ENCODE measurements around the gene TCF20. TPM values are rescaled to one million over a fixed set of nuclear protein-coding genes. Genes with fewer than 3 reads are reported as not detected.

The TCF20 gene
- polyA plus RNA-seq, 4 donors, result 25.2 to 27.9 (median 26.6) TPM

DNA sequence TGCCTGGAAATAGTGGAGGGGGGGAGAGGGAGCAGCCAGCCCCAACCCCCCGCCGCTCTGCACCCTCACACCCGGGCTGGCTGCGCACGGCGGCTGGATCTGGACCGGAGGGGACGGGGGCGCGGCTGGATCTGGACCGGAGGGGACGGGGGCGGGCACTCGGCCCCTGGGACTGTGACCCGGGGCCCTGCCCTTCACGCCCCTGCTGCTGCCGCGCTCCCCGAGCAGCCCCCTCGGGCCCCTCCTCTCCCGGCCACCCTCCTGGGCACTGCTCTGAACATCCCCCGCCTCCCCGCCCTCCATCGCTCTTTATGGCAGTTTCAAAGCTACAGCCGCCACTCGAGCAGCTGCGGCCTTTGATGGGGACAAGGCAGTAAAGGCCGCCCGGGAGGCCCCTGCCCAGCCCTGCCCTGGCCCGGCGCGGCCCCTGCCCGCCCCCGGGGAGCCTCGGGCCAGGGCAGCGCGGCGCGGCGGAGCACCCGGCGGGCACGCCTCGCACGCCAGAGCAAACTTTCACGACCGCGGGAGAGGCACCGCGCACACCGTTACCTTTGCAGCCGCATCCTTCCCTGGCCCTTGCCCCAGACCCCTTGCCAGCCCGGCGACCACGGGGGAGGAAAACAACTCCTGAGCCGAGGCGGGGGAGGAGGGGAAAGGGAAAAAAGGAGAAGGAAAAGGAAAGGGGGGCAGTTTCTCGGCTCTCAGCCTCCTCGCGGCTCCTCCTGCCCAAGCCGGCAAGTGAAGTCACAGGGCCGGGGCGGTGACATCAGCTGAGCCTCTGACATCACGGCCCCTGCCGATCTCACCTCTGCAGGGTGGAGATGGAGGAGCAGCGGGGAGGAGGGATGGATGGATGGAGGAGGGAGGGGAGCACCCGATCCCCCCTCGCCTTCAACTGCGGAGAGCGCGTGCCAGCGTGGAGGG lies 13.1 kb upstream of the TCF20 start:
- no peak for DNase-seq (ENCODE audit: low read depth in 4 of 4, low spot score in 3 of 4)

DNA sequence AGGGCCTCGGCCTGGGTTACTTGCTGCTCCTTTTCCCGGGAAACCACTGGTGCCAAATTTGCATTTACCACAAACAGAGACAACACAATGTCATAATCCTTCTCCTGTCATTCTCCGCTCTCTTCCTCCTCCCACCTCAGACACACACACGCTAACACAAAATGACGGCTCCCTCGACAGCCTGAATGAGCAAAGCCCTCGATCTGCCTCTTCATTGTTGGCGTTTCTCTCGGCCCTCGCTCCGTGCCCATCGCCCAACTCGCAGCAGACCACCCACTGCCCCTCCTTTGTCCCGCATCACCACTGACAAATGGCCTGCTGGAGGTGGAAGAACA lies 12.5 kb upstream of the TCF20 start:
- no peak for DNase-seq (ENCODE audit: low read depth in 4 of 4, low spot score in 3 of 4)

DNA sequence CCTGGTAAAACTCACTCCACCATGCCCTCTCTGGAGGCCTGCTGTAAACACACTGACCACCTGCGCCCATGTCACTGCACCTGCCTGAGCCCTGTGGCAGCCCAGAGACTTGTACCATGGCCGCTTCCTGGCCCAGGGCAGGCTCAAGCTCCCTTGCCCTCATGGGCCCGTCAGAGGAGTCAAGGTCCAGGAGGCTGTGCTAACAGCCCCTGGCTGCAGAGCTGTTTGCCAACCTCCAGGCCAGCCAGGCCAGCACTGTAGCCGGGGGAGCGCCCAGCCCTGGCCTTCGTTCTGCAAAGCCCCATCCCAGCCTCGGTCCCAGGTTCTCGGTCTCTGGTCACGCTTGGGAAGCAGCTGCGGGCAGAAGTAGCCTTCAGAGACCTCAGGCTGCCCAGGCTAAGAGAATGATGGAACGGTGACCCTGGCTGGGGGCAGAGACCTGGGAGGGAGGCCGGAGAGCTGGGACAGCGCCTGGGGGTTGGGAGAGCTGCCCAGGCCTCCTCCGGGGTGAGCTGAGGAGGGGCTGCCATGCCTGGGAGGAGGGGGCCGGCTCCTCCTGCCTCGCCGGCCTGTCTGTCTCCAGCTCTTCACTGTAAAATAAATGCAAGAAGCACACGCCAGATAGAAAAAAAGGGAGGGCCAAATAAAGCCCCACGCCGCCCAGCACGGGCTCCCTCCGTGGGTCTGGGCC lies 11.9 kb upstream of the TCF20 start:
- DNase-seq (ENCODE audit: low read depth in 4 of 4, low spot score in 3 of 4), result no peak

DNA sequence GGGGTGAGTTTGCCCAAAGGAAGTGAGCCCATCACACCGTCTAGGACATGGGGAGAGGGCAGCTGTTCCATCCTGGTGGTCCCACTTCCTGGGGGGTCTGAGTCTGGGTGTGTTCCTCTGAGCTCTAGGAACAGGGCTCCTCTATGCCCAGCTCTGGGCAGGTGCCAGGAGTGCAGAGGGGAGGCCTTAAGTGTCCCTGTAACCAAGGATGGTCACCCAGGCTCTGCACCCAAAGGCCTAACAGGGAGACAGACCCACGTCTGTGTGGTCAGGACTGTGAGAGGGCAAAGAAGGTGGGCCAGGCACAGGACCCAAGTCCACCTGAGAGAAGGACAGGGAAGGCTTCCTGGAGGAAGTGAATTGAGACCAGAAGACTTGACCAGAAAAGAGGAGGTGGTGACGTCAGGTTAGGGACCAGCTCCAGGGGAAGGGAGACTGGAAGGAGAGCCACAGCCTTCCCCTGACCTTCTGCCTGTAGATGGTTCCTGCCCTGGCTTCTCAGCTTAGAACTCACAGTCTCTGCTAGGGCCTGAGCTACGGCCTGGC lies 11.3 kb upstream of the TCF20 start:
- DNase-seq (ENCODE audit: low read depth in 4 of 4, low spot score in 3 of 4), result no peak

DNA sequence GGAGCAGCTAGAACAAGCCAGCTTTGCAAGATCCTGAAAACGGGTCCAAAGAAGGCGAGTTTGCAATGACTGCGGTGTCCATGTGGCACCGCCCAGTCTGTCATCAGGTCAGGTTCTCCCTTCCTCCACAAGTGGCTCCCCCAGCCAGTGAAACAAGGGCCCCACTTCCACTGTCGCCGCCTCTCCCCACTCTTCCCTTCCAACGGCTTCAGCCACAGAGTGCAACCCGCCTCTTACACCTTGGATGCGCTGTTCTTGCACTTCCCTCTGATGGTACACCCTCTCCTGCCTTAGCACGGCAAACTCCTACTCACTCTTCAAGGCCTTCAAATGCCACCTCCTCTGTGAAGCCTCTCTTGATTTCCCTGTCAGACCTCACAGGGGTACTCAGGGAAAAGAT lies 10.8 kb upstream of the TCF20 start:
- DNase-seq (ENCODE audit: low read depth in 4 of 4, low spot score in 3 of 4), result no peak

DNA sequence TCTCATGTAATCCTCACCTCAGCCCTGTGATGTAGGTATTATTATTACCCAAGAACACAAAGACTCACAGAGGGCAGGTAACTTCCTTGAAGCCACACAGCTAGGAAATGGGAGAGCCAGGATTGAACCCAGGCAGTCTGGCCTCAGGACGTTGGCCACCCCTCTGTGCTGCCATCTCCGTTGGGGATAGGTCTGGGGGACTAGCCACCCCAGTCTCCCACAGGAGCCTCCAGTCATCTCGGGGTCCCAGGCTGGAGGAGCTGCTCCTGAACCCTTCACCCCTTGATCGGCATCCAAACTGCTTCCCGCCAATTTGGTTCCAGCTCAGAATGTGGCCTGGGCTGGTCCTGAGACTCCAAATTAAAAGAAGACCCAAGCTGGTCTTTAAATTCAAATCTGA lies 10.4 kb upstream of the TCF20 start:
- DNase-seq (ENCODE audit: low read depth in 4 of 4, low spot score in 3 of 4), result no peak

DNA sequence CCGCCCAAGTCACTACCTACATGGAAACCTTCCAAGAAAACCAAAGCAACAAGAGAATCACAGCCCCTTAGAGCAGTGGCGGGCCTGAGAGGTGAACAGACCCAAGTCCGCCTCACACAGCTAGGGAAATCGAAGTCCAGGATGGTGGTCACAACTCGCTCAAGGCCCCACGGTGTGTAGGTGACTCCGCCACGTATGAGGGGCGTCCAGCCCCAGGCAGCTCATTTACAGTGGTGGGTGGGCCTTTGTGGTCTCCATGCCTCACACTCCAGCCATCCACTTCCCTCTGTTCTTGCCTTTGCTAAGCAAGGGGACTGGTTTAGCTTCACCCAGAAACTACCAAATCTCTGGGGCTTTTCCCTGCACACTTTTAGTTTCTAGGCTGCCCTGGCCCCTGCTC lies 9.7 kb upstream of the TCF20 start:
- DNase-seq (ENCODE audit: low read depth in 4 of 4, low spot score in 3 of 4), result no peak

DNA sequence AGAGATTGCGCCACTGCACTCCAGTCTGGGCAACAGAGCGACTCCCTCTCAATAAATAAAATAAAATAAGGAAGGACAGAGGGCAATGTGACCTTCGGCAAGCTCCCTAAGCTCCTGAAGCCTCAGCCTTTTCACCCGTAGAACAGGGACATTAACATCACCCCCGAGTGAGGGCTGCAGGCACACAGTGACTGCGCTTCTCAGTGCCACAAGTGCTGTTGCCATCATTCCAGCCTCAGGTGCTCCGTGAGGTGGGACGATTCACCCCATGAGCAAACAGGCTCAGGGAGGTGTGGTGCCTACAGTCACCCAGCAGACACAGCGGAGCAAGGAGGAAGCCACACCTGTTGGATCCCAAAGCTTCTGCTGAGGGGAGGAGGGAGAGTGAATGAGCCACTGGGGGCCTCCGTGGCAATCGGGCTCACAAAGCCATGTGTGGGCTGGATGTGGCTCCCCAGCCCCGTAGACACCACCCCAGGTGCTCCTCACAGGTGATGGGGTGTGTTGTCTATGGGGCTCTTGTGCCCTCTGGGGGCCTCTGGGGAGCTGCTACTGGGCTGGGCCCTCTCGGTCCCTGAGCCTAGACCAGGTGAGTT lies 9.1 kb upstream of the TCF20 start:
- no peak for DNase-seq (ENCODE audit: low read depth in 4 of 4, low spot score in 3 of 4)

DNA sequence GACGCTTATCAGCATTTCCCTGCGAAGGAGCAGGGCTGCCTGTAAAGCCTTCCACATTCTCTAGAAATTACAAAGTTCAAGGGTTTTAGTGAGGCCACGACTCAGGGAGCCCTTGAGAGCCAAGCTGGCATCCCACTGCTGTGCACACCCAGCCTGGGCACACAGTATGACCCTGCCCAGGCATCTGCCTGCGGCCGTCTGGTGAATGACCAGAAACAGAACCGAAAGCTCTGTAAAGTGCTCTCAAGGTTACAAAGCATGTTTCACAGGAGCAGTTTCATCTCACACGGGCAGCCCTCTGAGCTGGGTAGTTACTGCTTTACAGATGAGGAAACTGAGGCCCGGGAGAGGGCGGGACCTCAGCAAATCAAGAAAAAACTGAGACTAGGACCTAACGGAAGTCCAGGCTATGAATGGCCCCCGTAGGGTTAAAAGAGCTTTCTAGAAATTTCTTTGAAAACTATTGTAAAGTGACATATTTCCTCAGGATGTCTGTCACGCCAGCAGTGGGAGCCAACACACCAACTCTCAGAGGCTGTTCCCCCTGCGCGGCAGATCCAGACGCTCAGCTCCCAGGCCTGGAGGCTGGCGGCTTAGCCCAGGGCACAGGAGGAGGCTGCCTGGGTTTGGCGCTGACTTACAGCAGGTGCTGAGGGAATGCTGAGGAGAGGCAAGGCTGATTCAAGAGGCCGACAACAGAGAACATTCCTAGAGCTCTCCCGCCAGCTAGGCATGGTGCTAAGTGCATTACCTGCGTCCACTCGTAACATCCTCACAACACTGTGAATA lies 7.7 kb upstream of the TCF20 start:
- DNase-seq (ENCODE audit: low read depth in 4 of 4, low spot score in 3 of 4), result no peak

DNA sequence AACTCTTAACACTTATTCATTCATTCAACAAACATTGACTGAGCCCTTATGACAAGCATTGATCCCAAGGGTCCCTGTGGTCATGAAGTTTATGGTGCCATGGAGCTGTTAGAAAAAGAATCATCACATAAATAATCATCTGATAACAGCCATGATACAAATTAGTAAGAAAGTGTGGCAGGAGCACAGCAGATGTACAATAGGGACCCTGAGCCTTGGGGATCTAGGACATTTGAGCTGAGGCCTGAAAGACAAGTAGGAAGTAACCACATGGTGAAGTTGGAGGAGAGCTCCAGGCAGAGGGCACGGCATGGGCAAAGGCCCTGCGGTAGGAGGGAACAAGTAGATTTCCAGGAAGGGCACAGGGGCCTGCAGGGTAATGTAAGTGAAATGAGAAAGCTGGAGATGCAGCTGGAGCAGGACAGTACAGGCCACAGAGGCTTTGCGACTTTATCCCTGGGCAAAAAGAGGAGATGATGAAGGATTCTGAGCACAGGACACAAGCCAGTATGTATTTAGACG lies 6.8 kb upstream of the TCF20 start:
- DNase-seq (ENCODE audit: low read depth in 4 of 4, low spot score in 3 of 4), result no peak

DNA sequence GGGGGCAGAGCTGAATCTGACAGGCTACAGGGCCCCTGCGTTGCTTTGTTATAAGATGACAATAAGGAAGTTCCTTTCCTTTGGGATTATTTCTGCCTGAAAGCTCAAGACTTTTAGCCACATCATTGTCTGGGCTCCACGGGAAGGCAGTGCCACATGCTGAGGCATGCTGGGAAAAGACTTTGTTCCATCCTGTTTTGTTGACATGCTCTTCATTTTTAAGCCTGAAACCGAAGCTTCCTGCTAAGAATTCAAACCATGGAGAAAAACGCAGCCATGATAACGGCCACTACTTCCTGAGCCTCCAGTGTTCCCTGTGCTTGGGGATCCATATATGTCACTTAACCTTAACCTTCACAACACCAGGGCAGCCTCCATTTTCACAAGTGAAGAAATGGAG lies 5.5 kb upstream of the TCF20 start:
- DNase-seq (ENCODE audit: low read depth in 4 of 4, low spot score in 3 of 4), result no peak

DNA sequence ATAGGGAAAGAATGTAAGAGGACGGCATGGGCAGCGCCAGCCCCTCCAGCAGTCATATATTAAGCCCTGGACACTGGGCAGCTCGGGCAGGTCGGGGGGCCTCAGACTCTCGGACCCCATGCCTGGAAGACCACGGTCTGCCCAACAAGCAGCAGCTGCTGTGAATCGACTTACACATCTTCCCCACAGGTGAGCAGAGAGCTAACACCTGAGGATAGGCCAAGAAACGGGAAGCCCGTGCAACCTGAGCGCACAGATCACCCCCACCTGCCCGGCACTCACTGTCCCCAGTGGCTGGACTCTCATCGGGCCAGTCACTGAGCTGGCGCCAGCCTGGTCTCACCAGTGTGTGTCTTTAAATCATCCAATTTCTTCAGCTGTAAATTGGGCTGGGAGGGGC lies 4.7 kb upstream of the TCF20 start:
- DNase-seq (ENCODE audit: low read depth in 4 of 4, low spot score in 3 of 4), result no peak

DNA sequence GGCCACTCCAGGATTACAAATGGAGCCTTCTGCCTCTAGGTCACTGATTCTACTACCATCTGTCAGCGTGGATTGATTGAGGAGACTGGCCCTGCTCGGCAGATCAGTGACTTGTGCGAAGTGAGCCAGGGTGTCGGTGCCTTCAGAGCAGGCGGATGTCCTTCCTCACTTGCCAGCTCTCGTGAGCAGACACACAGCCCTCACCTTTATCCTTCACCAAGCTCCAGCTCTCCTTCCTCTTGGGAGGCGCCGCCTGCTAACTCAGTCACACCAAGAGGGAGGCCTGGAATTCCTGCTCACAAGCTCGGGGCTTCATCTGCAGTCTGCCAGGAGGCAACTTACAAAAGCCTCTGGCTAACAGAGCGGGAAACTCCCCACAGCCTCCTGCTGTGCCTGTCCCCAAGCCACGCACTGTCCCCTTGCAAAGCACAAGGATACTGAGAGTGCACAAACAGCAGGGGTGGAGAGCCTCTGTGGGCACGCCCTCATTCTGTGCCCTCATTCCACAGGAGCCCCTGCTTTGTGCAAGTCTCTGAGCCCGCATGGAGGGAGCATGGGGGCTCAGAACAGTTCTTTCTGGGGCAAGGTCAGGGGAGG lies 3.5 kb upstream of the TCF20 start:
- no peak for DNase-seq (ENCODE audit: low read depth in 4 of 4, low spot score in 3 of 4)

DNA sequence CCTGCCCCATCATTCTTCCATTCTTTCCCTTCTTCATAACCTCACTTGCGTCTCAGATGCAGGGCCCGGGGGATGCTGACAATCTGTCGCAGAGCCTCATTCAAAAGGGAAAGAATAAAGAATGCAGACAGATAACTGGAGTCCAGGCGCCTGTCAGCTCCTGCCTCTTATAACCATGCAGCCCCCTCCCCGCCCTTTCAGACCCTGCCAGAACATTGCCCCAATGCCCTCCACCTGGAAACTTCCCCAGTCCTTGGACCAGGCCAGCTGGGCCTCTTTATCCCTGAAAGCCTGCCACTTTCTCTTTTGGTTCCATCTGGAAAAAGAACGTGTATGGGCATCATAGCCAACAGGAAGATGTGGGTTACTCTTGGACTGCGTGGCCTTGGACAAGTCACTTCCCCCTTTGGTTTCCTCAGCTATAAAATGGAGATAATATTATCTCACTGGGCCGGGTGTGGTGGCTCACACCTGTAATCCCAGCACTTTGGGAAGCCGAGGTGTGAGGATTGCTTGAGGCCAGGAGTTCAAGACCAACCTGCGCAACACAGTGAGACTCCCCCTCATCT lies 2.1 kb upstream of the TCF20 start:
- DNase-seq (ENCODE audit: low read depth in 4 of 4, low spot score in 3 of 4), result no peak

DNA sequence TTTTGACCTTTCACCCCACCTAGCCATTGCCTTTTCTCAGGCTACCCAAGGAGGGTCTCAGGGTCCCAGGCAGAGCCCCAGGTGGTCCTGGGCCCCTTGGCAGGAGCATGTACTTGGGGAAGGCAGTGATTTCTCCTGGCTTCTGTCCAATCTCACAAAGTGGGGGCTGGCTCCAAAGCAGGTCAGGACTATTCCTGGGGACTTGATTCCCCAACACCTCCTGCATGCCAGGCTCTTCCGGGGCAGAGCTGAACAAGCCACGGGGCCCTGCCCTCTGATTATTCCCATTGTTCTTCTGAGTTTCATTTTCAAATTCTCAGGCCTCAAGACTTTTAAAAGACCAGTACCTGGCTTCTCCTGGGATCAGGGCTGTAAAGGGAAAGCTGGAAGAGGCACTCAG lies 1.5 kb upstream of the TCF20 start:
- DNase-seq (ENCODE audit: low read depth in 4 of 4, low spot score in 3 of 4), result no peak

DNA sequence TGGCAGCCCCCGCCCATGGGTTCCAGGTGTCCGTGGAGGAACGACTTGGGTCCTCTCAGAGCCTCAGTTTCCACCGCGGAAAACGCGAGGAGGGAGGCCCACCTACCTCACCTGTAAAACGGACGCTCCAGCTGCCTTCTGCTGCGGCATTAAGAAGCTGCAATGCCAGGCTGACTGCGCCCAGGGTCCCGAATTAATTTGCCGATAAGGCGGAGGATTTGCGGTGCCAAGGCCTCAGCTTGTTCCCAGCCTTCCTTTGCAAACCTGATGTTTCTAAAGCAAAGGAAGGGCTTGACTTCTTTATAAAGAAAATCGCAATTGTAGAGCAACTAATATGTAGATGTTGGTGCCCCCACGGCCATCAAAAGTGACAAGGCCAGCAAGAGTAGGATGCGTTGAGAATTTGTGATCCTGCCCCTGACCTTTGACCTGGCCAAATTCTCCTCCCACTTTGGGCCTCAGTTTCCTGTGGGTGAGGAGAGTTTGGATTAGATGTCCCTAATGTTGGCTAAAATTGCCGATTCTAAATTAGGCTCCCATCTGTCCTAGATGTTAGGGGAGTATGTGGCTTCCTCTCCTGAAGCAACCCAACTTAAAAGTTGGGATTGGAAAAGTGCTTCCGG lies 849 bp upstream of the TCF20 start:
- no peak for DNase-seq (ENCODE audit: low read depth in 4 of 4, low spot score in 3 of 4)

DNA sequence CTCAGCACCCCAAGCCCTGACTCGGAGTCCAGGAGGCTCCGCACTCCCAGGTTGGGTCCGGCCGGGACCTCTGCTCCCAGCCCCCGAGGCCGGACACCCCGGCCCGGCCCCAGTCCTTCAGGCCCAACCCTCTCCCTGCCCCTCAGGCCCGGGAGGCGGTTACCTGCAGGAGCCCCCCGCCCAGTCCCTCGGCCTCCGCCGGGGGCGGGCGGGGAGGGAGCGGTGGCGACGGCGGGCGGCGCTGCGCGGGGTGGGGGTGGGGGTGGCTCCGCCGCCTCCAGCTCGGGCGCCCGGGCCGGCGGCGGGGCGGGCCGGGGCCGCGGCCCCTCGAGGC lies 310 bp downstream of the TCF20 start:
- no peak for DNase-seq (ENCODE audit: low read depth in 4 of 4, low spot score in 3 of 4)

DNA sequence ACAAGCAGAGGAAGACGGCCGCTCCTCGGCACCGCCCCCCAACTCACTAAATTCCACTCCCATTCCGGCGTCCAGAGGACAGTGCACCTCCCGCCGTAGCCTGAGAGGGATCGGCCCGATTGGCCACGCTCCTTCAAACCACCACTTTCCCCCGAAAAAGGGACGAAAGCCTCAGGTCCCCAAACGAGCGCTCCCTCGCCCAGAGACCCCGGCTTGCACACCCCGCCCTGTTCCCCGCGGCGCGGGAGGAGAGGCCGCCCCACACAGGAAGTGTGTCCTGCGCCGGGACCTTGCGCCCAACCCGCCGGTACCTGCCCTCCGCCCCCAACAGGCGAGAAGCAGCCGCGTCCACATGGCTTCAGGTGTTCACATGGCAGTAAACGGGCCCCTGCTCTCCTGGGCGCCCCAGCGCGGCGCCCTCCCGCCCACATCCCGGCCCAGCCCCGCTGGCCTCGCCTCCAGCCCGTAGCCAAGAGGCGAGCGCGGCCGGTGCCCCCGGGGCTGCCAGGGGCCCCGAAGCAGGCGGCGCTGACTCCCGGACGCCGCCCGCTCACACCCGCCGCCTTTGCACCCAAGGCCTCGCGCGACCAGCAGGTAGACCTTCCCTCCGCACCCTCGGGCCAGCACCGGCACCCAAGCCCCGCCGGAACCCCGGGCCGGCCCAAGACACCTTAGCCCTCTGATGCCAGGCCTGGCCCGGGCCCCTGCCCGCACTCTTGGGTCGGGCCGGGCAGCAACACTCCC lies 849 bp downstream of the TCF20 start:
- no peak for DNase-seq (ENCODE audit: low read depth in 4 of 4, low spot score in 3 of 4)

Data from right renal pelvis (tissue), 4 donors.